ENCODE measurements around the gene LRRK1.

The LRRK1 gene

DNA sequence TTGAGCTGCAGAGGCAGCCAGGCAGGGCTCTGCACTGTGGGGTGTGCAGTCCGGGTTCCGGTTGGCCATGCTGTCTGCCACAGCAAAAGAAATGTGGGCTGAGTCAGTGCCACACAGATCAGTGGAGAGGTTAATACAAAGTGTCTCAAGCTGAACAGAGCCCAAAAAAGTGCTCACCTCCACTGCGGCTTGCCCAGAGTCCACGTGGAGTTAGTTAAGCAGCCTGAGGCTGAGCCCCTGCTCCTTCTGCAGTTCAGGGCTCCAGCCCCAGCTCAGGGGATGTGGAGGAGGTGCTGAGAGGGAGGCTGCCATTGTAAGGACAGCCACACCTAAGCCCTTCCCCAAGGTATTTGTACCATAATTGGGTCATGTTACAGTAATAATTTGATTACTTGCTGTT lies 85.3 kb downstream of the LRRK1 start:
- no peak for DNase-seq (ENCODE audit: low read depth in 2 of 2)

DNA sequence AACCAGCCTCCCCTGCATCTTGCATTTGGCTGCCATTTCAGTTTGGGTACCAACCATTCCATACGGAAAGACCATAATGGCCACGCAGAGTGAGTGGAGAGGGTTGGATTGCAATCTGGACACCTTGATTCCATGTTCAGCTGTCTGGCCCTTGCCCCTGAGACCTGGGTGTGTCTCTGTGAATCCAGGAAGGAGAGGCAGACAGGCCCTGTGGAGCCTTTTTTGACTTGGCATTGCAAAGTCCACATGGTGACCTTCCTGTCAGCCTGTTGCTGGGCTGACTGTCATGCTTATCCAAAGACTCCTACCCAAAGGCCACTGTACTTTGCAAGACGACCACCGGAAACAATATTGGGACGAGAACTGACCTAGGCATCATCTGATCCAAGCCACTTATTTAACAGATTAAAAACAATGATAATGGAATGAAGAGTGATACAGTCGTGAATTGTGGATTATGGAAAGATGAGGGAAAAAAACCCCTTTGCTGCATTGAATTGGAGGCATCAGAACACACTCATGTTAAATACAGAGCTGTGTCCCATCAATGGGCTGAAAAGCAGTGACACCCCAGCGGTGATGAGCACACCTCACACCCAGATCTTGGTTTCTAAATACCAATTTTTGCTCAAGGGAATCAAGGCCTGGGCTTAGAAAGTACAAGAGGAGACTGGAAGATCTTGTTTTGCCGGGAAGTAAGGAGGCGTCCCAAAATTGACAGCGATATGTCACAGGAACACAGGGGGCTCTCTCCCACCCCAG lies 86.0 kb downstream of the LRRK1 start:
- DNase-seq (ENCODE audit: low read depth in 2 of 2) = no peak

DNA sequence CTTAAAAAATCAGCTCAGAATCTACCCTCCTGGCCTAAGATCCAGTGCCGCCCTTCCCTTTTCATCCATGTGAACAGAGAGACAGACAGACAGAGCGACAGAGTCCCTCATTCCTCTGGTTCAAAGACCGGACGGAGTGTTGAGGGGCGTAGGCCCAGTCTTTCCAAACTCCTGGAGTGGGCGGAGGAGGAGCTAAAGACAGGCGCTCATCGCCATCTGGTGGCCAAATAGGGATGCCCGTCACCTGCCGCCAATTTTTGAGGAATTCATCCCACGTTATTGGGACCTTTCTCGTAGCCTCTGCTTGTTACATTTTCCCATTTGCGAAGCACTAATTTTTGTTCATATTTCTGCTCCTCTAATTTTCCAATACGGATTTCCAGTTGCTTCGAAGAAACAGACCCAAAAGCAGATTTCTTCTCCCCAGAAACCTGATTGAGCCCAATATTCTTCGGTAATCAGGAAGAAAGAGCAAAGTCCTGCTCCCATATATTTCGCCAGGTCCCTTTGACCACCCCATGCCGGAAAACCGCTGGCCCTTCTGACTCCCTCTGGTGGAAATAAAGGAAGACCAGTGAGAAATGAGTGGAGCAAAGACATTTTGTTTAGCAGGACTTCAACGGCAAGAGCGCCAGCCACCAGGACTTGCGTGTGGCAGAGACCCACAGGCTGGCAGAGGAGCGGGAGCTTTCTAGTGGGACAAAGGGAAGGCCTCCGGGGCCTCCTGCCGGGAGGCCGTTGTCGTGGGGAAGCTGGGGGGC lies 88.0 kb downstream of the LRRK1 start:
- DNase-seq (ENCODE audit: low read depth in 2 of 2) = peak; percentile 20 to 33

DNA sequence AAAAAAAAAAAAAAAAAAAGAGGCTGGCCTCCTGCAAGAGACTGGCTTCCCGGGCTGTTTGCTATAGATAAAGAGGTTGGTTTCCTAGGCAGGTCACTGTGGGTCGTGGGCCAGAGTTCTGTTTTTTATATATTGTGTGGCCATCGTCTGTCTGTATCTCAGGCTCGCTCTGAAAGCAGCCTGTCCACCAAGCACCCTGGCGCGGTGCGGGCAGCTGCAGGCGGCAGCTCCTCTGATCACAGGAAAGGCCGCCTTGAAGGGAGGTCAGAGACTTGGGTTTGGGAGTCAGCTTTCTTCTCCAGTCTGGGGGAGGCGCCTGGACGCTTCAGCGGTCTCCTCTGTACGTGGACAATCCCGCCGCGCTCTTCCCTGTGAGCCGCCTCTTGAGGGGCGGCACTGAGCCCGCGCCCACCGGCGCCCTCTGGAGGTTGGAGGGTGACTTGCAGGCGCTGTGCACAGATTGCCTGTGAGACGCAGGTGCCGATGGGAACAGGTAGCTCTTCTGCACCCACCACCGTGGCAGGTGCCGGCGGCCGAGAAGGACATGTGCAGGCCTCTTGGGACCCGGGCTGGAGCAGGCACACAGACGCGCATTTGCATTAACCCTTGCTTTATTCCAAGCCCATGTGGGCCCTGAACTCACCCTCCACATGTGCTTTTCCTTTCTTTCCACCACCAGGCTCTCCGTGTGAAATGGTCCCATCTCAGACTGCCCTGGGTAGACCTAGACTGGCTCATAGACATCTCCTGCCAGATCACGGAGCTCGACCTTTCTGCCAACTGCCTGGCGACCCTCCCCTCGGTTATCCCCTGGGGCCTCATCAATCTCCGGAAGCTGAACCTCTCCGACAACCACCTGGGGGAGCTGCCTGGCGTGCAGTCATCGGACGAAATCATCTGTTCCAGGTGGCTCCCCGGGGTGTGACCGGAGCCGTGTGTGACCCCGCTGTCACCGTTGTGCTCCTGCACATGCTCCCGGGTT lies 89.3 kb downstream of the LRRK1 start:
- DNase-seq (ENCODE audit: low read depth in 2 of 2) = peak; percentile 63 to 71

DNA sequence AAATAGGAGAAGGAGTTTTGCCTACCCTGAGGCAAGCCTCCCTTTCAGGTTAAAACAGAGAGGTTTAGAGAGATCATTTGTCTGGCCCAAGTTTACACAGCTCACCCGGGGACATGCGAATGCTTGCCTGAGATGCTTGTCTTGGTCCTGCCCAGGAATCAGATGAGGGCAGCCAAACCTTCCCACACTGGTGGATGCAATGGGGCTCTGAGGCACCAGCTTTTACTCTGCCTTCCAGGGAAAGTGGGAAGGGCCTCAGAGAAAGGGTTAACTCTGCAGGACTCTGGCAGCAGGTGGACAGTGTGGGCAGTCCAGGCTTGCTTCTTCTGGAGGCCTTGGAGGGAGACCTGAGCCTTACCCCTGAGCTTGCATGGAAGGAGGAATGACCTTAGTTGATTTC lies 90.0 kb downstream of the LRRK1 start:
- no peak for DNase-seq (ENCODE audit: low read depth in 2 of 2)

DNA sequence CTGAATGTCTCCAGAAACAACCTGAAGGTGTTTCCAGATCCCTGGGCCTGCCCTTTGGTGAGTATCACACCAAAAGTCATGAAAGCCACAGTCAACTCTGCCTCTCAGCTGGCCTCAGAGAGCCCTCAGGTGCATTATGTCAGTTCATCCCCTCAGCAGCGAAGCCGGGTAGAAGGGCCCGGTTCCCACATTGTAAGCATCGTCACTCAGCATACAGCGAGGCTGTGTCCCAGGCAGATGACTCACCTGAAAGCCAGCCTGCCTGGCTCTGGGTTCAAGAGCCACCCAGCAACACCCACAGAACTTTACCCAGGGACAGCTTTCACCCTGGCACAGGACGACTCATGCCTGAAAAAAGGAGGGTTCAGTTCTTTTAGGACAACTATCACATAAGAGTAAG lies 91.6 kb downstream of the LRRK1 start:
- DNase-seq (ENCODE audit: low read depth in 2 of 2) = no peak

DNA sequence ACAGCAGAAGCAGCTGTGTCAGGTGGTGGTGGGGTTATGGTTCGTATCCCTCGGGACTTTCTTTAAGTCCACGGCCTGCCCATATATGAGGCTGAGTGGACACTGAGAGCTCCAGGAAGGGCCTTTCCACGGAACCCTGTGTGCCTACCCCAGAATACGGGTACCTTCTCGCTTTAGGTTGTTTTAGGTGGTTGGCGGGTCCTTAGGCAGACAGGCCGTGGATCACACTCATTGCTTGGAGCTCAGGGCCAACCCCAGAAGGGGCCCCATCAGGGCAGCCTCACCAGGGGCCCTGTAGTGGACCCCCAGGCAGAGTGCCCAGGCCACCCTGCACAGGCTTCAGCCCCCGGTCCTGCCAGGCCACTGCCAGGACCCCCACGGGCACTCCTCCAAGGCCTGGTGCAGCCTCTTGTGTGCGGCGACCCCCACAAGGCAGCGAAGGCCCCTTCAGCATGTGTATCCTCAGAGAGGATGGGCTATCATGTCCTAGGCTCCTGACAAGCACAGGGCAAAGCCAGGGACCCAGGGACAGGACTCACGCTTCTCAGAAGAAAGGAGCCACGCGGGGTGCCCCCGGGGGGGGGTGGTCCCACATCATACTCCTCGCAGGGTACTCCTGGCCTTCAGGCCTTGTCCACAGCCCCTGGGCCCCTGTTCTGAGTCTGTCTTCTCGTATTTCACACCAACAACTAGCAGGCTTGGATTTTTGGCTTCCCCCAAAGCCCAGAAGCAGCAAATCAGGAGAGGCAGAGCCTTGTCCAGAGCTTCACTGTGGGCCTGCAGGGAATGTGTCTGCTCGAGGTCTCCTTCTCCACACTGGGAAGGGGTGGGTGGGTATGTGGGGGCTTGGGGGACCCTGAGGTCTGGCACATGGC lies 93.4 kb downstream of the LRRK1 start:
- DNase-seq (ENCODE audit: low read depth in 2 of 2) = no peak

DNA sequence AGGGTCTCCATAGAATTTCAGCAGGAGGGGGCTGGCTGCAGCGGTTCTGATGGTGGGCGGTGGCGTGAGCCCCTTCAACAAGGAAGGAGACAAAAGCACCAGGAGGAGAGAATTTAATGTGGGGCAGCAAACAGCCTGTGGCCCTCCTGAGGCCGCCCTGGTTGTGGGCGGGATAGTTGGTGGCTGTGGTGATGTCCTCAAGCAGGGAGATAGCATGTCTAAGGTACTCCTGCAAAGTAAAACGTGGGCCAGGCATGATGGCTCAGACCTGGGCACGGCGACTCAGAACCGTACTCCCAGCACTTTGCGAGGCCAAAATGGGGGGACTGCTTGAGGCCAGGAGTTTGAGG lies 94.0 kb downstream of the LRRK1 start:
- no peak for DNase-seq (ENCODE audit: low read depth in 2 of 2)

DNA sequence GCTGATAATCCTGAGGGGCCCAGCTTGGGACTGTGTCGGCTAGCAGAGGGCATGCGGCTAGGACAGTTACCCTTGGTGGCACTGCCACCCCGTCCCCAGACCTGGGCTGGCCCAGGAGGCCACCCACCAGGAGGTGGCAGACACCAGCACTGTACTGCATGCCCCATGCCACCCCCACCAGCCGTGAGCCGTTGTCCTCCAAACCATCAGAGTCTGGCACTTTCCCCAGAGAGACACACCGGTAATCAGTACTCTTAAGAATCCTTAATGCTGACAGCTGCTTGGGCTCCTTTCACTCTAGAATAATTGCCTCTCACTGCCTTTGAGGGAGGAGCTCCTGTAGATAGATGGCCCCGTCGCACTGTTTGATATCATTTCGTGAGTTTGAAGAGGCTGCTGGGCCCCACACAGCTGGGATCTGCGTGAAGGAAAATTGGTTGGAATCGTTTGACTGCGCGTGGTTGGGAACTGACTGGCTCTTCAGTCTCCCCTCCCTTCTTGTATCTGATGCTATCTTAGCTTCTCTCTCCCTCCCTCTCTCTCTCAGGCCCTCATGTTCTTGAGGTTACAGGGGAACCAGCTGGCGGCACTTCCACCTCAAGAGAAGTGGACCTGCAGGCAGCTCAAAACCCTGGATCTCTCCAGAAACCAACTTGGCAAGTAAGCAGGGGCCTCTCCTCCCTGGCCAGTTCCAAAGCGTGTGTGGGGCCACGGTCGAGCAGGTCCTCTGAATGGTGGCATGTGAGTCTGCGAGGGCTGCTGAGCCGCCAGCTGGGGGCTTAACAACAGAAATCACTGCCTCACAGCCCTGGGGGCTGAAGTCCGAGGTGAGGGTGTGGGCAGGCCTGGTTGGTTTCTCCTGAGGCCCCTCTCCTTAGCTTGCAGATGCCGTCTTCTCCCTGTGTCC lies 94.9 kb downstream of the LRRK1 start:
- DNase-seq (ENCODE audit: low read depth in 2 of 2) = no peak

DNA sequence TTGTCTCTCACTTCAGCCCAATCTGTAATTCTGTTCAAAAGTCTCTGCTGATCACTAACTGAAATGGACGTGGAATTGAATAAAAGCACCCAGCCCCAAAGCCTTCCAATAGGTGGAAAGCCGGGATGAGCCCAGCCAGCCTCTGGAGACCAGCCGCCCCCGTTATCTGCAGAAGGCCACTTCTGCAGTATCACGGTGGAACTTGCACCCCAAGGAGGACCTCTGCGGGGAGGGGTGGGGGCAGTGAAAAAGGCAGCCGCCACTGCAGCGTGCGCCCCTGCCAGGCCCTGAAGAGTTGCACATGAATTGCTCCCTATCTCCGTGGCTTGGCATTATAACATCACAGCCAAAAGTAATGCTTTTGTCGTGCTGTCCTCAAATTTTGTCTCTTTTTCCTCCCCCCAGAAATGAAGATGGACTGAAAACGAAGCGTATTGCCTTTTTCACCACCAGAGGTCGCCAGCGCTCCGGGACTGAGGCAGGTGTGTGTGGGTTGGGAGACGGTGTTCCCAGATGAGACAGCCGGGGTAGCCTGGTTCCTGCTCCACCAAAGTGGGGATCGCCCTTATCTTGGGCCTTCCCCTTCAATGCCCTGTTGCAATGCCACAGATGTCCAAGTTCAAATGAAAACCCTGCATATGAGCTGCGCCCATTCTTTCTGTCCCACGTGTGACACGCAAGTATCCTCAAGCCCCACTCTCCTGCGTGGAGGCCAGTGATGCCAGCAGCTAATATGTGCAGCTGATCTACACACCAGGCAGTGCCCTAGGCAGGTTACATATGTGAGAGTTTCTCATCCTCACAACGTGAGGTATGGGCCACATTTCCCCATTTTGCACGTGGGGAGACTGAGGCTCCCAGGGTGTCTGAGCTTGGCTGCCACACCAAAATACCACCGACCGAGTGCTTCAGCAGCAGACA lies 96.0 kb downstream of the LRRK1 start:
- peak; percentile 24 to 42 for DNase-seq (ENCODE audit: low read depth in 2 of 2)

DNA sequence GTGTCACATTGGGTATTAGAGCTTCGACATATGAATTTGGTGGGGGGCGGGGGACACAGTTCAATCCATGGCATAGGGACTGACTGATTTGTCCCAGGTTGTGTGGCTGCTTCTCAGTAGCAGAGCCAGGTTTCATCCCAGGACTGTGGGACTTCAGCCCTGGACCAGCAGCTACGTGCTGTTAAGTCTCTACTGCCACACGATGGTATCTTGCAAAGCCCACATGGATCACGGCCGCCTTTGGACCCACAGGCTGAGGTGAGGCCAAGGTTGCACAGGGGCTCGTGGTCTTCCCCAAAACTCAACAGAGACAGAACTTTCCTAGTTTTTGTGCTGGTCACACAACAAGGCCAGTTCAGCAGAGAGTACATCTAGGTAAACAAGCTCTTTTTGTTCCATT lies 97.4 kb downstream of the LRRK1 start:
- no peak for DNase-seq (ENCODE audit: low read depth in 2 of 2)

DNA sequence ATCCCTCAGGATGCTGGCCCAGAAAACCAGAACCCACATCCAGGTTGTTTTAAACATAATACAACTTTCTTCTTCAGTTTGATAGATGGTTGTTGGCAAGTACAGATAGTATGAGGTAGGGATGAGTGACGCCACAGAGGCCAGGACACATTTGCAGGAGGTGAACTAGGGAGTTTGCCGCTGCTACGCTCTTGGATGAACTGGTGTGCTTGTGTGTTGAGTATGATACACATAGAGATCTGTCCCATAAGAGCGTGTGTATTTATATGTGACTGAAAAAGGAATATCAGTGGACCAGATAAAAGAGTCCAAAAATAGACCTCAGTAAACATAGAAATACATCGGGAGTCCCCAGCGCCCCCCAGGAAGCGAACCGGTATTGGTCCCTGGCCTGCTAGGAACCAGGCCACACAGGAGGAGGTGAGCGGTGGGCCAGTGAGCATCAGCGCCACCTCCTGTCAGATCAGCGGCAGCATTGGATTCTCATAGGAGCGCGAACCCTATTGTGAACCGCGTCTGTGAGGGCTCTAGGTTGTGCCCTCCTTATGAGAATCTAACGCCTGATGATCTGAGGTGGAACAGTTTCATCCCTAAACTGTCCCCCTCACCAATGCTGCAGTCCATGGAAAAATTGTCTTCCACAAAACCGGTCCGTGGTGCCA lies 98.1 kb downstream of the LRRK1 start:
- DNase-seq (ENCODE audit: low read depth in 2 of 2) = no peak

DNA sequence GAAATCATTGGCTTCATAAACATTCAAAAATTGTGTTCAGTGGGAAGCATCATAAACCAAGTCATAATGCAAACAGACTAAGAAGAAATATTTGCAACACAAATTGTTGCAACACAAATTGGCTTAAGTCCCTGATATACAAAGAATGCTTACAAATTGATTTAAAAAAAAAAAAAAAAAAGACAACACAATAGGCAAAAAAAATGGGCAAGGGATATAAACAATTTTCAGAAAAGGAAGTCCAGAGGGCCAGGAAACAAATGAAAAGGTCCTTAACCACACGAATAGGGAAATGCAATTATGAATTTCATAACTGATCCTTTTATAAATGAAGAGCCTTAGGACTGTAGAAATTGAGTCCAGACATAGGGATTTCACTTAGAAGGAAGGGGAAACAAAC lies 98.9 kb downstream of the LRRK1 start:
- no peak for DNase-seq (ENCODE audit: low read depth in 2 of 2)

DNA sequence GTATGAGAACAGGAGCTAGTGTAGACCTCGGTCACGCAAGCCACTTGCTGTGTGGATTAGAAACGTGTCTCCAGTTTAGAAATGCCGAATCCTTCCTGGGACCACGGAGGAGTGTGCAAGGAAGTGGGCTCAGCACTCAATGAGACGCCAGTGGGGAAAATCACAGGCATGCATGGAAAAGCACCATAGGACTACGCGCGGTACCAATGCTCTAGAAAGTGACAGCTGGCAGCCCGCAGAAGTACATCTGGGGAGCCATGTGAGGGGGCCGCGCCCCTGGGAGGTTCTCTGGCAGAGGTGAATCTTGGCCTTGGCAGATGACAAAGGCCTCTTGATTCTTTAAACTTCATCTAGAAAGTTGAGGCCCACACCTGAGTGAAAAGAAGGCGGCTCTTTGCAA lies 99.3 kb downstream of the LRRK1 start:
- no peak for DNase-seq (ENCODE audit: low read depth in 2 of 2)

DNA sequence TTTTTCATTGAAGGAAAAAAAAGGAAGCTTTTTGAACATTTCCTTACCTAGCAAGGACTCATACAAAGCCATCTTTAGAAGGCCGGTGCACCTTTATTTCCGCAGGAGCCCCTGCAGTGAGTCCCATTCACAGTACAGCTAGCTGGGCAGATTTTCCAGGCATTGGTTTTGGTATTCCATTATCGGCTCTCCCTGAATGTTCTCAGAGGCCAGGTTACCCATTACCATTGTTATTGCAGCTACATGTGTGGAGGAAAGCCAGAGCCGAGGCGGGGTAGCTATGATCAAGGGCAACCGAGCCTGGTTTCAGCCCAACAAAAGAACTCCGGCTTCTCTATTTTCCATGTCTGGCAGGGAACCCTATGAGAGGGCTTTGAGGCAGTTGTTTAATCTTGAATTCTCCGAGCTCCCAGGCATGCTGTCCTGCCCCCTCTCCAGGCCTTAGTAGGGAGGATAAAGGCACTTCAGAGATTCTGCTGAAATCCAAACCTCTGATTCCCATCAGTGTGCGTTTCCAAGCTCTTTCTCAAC lies 100.3 kb downstream of the LRRK1 start:
- no peak for DNase-seq (ENCODE audit: low read depth in 2 of 2)

DNA sequence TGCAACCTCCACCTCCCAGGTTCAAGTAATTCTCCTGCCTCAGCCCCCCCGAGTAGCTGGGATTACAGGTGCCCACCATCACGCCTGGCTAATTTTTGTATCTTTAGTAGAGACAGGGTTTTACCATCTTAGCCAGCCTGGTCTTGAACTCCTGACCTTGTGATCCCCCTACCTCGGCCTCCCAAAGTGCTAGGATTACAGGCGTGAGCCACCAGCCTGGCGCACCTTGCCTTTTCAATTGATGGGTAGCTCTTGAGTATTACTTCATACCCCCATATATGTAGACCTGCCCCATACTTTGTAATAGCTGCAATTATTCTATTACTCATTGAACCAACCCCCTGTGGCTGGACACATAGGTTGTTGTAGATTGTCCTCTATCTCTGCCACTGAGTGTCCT lies 101.3 kb downstream of the LRRK1 start:
- no peak for DNase-seq (ENCODE audit: low read depth in 2 of 2)

DNA sequence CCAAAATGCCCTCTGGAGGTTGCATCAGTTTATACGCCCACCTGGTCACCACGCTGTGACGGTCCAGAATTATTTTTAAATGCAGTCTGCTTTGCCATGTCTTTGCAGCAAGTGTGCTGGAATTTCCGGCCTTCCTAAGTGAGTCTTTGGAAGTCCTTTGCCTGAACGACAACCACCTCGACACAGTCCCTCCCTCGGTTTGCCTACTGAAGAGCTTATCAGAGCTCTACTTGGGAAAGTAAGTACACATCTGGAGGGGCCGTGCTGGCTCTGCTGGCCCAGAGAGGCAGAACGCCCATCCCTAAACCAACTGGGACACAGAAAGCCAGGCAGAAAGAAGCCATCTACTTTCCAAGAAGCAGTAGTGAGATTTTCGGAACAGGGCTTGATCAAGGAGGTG lies 101.8 kb downstream of the LRRK1 start:
- DNase-seq (ENCODE audit: low read depth in 2 of 2) = no peak

DNA sequence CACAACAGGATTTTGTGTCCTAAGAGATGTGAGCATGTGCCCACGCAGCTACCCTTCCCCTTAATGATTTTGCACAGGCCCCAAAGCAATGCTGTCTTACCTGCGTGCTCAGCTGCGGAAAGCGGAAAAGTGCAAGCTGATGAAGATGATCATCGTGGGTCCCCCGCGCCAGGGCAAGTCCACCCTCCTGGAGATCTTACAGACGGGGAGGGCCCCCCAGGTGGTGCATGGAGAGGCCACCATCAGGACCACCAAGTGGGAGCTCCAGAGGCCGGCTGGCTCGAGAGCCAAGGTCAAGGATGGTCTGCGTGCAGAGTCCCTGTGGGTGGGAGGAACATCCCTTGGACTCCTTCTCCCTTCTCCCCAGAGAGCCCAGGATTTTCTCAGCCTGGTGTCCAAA lies 103.1 kb downstream of the LRRK1 start:
- no peak for DNase-seq (ENCODE audit: low read depth in 2 of 2)

All from stimulated activated CD8-positive, alpha-beta memory T cell treated with anti-CD3 and anti-CD28 coated beads, Interleukin-15, amount 100 ng/mL, for 4 hours (primary cell).